Neural progenitor cell (in vitro differentiated cells): ENCODE data around the gene ZNF683. TPM values are rescaled to one million over a fixed set of nuclear protein-coding genes. Genes with fewer than 3 reads are reported as not detected.

Source experiments
- DNase-seq: peaks from one replicate; pipeline ENCODE4 v3.0.0-alpha.2; 2016; ENCODE audit warnings: low spot score
- H2AFZ ChIP-seq: fragments of 200-600 bp; sonication (generic); replicated peaks from 2 replicates; pipeline ENCODE4 v1.6.1; 2016; ENCODE audit warnings: antibody characterized with exemption
- H3F3A ChIP-seq: fragments of 200-600 bp; sonication (generic); 2 replicates; pipeline ENCODE4 v1.6.1; 2016; ENCODE audit warnings: antibody characterized with exemption, low read depth
- H3K27ac ChIP-seq: fragments of 200-600 bp; sonication (generic); 2 replicates; pipeline ENCODE4 v1.5.1; 2016; ENCODE audit warnings: mild to moderate bottlenecking
- H3K27me3 ChIP-seq: fragments of 200-600 bp; sonication (generic); 2 replicates; pipeline ENCODE4 v1.6.1; 2016; ENCODE audit warnings: mild to moderate bottlenecking, moderate library complexity
- H3K36me3 ChIP-seq: fragments of 200-600 bp; sonication (generic); 2 replicates; pipeline ENCODE4 v1.5.1; 2016
- H3K4me1 ChIP-seq: fragments of 200-600 bp; sonication (generic); 2 replicates; pipeline ENCODE4 v1.6.1; 2016; ENCODE audit warnings: mixed run types
- H3K4me2 ChIP-seq: fragments of 200-600 bp; sonication (generic); 2 replicates; pipeline ENCODE4 v1.6.1; 2016
- H3K4me3 ChIP-seq: fragments of 200-600 bp; sonication (generic); 2 replicates; pipeline ENCODE4 v1.5.1; 2016
- H3K79me2 ChIP-seq: fragments of 200-600 bp; sonication (generic); 2 replicates; pipeline ENCODE4 v1.6.1; 2016; ENCODE audit warnings: low read depth
- H3K9ac ChIP-seq: fragments of 200-600 bp; sonication (generic); 2 replicates; pipeline ENCODE4 v1.6.1; 2016
- H3K9me3 ChIP-seq: fragments of 200-600 bp; sonication (generic); 2 replicates; pipeline ENCODE4 v1.5.1; 2016; ENCODE audit warnings: low read depth
- H4K20me1 ChIP-seq: fragments of 200-600 bp; sonication (generic); 2 replicates; pipeline ENCODE4 v1.6.1; 2016; ENCODE audit warnings: low read depth
- H3K27ac Mint-ChIP-seq: 3 replicates; pipeline ENCODE4 v1.8.0; 2021; ENCODE audit warnings: mixed read lengths
- H3K27me3 Mint-ChIP-seq: 2 replicates; pipeline ENCODE4 v1.8.0; 2022; ENCODE audit warnings: low read depth, mild to moderate bottlenecking, inconsistent platforms, moderate library complexity, mixed read lengths; ENCODE audit not compliant: insufficient read depth
- H3K36me3 Mint-ChIP-seq: 3 replicates; pipeline ENCODE4 v1.8.0; 2021; ENCODE audit warnings: mixed read lengths
- H3K4me1 Mint-ChIP-seq: 3 replicates; pipeline ENCODE4 v1.8.0; 2021; ENCODE audit warnings: mixed read lengths
- H3K4me3 Mint-ChIP-seq: 3 replicates; pipeline ENCODE4 v1.8.0; 2021; ENCODE audit warnings: mild to moderate bottlenecking, moderate library complexity, mixed read lengths
- H3K9me3 Mint-ChIP-seq: 3 replicates; pipeline ENCODE4 v1.8.0; 2020; ENCODE audit warnings: mixed read lengths
- EZH2 ChIP-seq: fragments of 200-600 bp; sonication (generic); IDR thresholded peaks from 2 replicates; pipeline ENCODE4 v1.6.1; 2017; ENCODE audit warnings: antibody characterized with exemption, mild to moderate bottlenecking, moderate library complexity
- EZH2phosphoT487 ChIP-seq: fragments of 200-600 bp; sonication (generic); IDR thresholded peaks from 2 replicates; pipeline ENCODE4 v1.6.1; 2017; ENCODE audit warnings: antibody characterized with exemption
- total RNA-seq: library from RNA; depleted of rRNA; stranded (reverse); fragments of >200 nt; gene quantifications from 2 replicates; pipeline ENCODE4 v1.2.3, GENCODE V29; 2015; ENCODE audit warnings: low replicate concordance
- TF ChIP-seq, protein P1 (sequence below): fragments of 200-600 bp; sonication (generic); IDR thresholded peaks from 2 replicates; pipeline ENCODE4 v1.5.1; 2017; ENCODE audit warnings: antibody characterized with exemption, mild to moderate bottlenecking

ZNF683 gene
- total RNA-seq, 1 donor from 2014 or later: not detected

DNA sequence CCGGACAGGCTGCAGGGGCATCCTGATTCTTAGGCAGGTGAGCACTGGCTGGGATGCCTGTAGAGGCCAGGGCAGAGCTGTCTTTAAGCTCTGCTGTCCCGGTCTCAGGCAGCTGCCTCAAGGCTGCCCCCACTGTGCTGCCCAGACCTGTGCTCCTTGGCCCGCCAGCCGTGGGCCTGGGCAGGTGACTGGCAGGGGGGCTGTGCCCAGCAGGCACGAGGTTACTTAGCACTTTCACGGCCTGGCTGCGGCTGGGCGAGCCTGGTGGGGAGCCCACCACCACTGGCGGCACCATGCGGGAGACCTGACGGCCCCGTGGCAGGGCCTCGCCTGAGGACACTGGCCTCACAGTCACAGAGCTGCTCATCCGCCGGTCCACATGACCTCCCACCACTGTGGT lies 26.8 kb downstream of the ZNF683 start:
- DNase-seq: no peak
- Histone ChIP-seq H3K27me3 (no peaks in the 10 kb centered on the region), H3K36me3 (no peaks in the 10 kb centered on the region), H3K79me2 (no peaks in the 10 kb centered on the region), H3K4me3 (no peak overlapping the region), H4K20me1 (no peaks in the 10 kb centered on the region), H3K4me2 (no peak overlapping the region), H3K9me3 (no peaks in the 10 kb centered on the region), H3F3A (peaks cover 4% of the 10 kb centered on the region), H3K4me1 (peaks cover 7% of the 10 kb centered on the region), H3K27ac (no peak overlapping the region), H2AFZ (no peak overlapping the region), H3K9ac (no peak overlapping the region)
- Mint-ChIP-seq H3K4me1 (peaks cover 22% of the 10 kb centered on the region), H3K4me3 (no peak overlapping the region), H3K27ac (no peak overlapping the region), H3K36me3 (no peaks in the 10 kb centered on the region), H3K27me3 (peaks cover 8% of the 10 kb centered on the region), H3K9me3 (no peaks in the 10 kb centered on the region)
- TF ChIP-seq EZH2phosphoT487 (no peak), EZH2 (no peak)
- TF ChIP-seq, protein P1, sequence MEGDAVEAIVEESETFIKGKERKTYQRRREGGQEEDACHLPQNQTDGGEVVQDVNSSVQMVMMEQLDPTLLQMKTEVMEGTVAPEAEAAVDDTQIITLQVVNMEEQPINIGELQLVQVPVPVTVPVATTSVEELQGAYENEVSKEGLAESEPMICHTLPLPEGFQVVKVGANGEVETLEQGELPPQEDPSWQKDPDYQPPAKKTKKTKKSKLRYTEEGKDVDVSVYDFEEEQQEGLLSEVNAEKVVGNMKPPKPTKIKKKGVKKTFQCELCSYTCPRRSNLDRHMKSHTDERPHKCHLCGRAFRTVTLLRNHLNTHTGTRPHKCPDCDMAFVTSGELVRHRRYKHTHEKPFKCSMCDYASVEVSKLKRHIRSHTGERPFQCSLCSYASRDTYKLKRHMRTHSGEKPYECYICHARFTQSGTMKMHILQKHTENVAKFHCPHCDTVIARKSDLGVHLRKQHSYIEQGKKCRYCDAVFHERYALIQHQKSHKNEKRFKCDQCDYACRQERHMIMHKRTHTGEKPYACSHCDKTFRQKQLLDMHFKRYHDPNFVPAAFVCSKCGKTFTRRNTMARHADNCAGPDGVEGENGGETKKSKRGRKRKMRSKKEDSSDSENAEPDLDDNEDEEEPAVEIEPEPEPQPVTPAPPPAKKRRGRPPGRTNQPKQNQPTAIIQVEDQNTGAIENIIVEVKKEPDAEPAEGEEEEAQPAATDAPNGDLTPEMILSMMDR: no peak

DNA sequence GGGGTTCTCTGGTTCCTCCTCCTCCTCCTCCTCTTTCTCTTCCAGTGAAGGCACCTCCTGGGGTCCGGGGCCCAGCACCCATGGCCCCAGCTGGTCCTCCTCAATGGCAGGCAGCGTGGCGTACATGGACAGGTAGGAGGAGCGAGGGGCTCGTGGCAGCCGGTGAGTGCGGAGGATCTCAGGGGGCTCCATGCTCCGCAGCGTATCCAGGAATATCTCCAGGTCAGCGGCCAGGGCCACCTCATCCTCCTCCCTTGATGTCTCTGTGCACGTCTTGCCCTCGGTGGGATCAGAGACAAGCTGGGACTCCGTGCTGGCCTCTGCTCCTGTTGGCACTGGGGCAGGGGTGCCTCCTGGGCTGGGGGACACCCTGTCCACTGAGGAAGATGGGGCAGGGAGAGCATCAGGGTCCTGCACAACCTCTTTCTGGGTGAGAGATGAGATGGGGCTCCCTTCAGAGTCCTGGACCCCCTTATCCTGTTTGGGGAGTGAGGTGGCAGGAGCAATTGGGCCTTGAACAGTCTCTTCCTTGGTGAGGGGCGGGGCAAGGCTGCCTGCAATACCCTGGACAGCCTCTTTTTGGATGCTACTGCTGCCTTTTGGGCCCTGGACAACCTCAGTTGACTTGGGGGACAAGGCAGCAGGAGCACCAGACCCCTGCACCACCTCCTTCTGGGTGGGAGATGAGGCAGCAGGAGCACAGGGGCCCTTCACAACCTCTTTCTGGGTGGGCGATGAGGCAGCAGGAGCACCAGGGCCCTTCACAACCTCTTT lies 28.2 kb downstream of the ZNF683 start:
- H3K4me1 ChIP-seq: no peaks in the 10 kb centered on the region
- H3K4me3 ChIP-seq: no peak overlapping the region
- H3K4me2 ChIP-seq: no peak overlapping the region
- H3K4me1 Mint-ChIP-seq: peaks cover 14% of the 10 kb centered on the region
- H3K9me3 ChIP-seq: no peaks in the 10 kb centered on the region
- no peaks in the 10 kb centered on the region for H3K9me3 Mint-ChIP-seq
- H3K79me2 ChIP-seq: no peaks in the 10 kb centered on the region
- no peak overlapping the region for H3K27ac ChIP-seq
- no peaks in the 10 kb centered on the region for H4K20me1 ChIP-seq
- H3K36me3 ChIP-seq: no peaks in the 10 kb centered on the region
- no peaks in the 10 kb centered on the region for H3F3A ChIP-seq
- DNase-seq: no peak
- no peak overlapping the region for H3K4me3 Mint-ChIP-seq
- TF ChIP-seq EZH2phosphoT487 (no peak), EZH2 (no peak)
- TF ChIP-seq, protein P1: no peak
- no peak overlapping the region for H3K9ac ChIP-seq
- no peaks in the 10 kb centered on the region for H3K36me3 Mint-ChIP-seq
- H3K27me3 Mint-ChIP-seq: peaks cover 5% of the 10 kb centered on the region
- H2AFZ ChIP-seq: no peak overlapping the region
- no peaks in the 10 kb centered on the region for H3K27me3 ChIP-seq
- no peak overlapping the region for H3K27ac Mint-ChIP-seq

GRCh38 chr1:26340047-26340481 lies 32.5 kb downstream of the ZNF683 start:
- H3K4me3 ChIP-seq: no peak overlapping the region
- H3K27me3 ChIP-seq: no peaks in the 10 kb centered on the region
- no peak overlapping the region for H3K9ac ChIP-seq
- Mint-ChIP-seq H3K27me3 (peaks cover 10% of the 10 kb centered on the region), H3K27ac (peak overlapping the region; percentile 3), H3K9me3 (no peaks in the 10 kb centered on the region), H3K4me3 (no peak overlapping the region), H3K36me3 (no peaks in the 10 kb centered on the region), H3K4me1 (peaks cover 39% of the 10 kb centered on the region)
- DNase-seq: no peak
- no peak overlapping the region for H2AFZ ChIP-seq
- peaks cover under 1% of the 10 kb centered on the region for H3K79me2 ChIP-seq
- H3K4me1 ChIP-seq: peaks cover 23% of the 10 kb centered on the region
- H3K36me3 ChIP-seq: no peaks in the 10 kb centered on the region
- TF ChIP-seq, protein P1: no peak
- TF ChIP-seq EZH2phosphoT487 (no peak), EZH2 (no peak)
- H3K9me3 ChIP-seq: no peaks in the 10 kb centered on the region
- no peaks in the 10 kb centered on the region for H4K20me1 ChIP-seq
- H3K4me2 ChIP-seq: no peak overlapping the region
- H3K27ac ChIP-seq: no peak overlapping the region
- peaks cover 22% of the 10 kb centered on the region for H3F3A ChIP-seq
